Caco-2 (cell line): ENCODE data around the gene GLTP. TPM values are rescaled to one million over a fixed set of nuclear protein-coding genes. Genes with fewer than 3 reads are reported as not detected.

Experiments
- BruUV-seq: library from RNA; stranded (reverse); fragments of 400-500 nt; replicated peaks from 2 replicates; lab custom pipeline; 2021; lab: Mats Ljungman, UMichigan
- CTCF ChIA-PET: fragments of 300-600 bp; sonication (Branson Sonifier 250); formaldehyde crosslinking; loops from one replicate; lab custom pipeline; 2022; ENCODE audit warnings: antibody characterized with exemption; lab: Charles Lee
- POLR2A ChIA-PET: fragments of 300-600 bp; sonication (Branson Sonifier 250); formaldehyde crosslinking; loops from one replicate; lab custom pipeline; 2022; ENCODE audit warnings: antibody characterized with exemption; lab: Charles Lee
- DNase-seq, 2 experiments: peaks; one replicate each; pipeline versions ENCODE4 v3.0.0 to v3.0.0-alpha.2; 2020 to 2022
- H3K27me3 ChIP-seq: replicated peaks from 2 replicates; pipeline ENCODE4 v1.6.0; 2011; ENCODE audit warnings: low read length; ENCODE audit not compliant: control insufficient read depth, insufficient read depth
- H3K36me3 ChIP-seq: 2 replicates; pipeline ENCODE4 v1.5.1; 2011; ENCODE audit warnings: low read length; ENCODE audit not compliant: control insufficient read depth, insufficient read depth
- H3K4me1 ChIP-seq: fragments of 250-450 bp; sonication (Bioruptor Pico); 2 replicates; pipeline ENCODE4 v1.5.1; 2020; ENCODE audit warnings: mild to moderate bottlenecking
- H3K4me3 ChIP-seq: 2 replicates; pipeline ENCODE4 v1.5.1; 2011; ENCODE audit warnings: low read depth, mild to moderate bottlenecking, control low read depth, low read length
- H3K9me3 ChIP-seq: fragments of 250-450 bp; sonication (Bioruptor Pico); 2 replicates; pipeline ENCODE4 v1.5.1; 2020; ENCODE audit warnings: mild to moderate bottlenecking, moderate library complexity
- H3K27ac Mint-ChIP-seq: one replicate; pipeline ENCODE4 v1.8.0; 2022; ENCODE audit warnings: mixed read lengths; ENCODE audit not compliant: unreplicated experiment
- H3K27me3 Mint-ChIP-seq: one replicate; pipeline ENCODE4 v1.8.0; 2022; ENCODE audit warnings: mixed read lengths; ENCODE audit not compliant: insufficient read depth, unreplicated experiment
- H3K36me3 Mint-ChIP-seq: one replicate; pipeline ENCODE4 v1.8.0; 2022; ENCODE audit warnings: mild to moderate bottlenecking, mixed read lengths; ENCODE audit not compliant: insufficient read depth, unreplicated experiment
- H3K4me1 Mint-ChIP-seq: one replicate; pipeline ENCODE4 v1.8.0; 2022; ENCODE audit warnings: low read depth, mixed read lengths; ENCODE audit not compliant: unreplicated experiment
- H3K4me3 Mint-ChIP-seq: one replicate; pipeline ENCODE4 v1.8.0; 2022; ENCODE audit warnings: mild to moderate bottlenecking, moderate library complexity, mixed read lengths; ENCODE audit not compliant: unreplicated experiment
- H3K9me3 Mint-ChIP-seq: one replicate; pipeline ENCODE4 v1.8.0; 2022; ENCODE audit warnings: mixed read lengths; ENCODE audit not compliant: unreplicated experiment
- intact Hi-C: fragments of 100-400 bp; cut with micrococcal nuclease; formaldehyde crosslinking; loops from one replicate; pipeline ENCODE4 v1.10.0; 2022; ENCODE audit not compliant: unreplicated experiment
- total RNA-seq: library from RNA; stranded (reverse); gene quantifications from 2 replicates; pipeline ENCODE4 v1.2.3, GENCODE V29; 2022
- TF ChIP-seq, protein P1 (sequence below), 2 experiments: fragments of 200-600 bp in 1 of 2; IDR thresholded peaks; 1 replicate in 1 of 2; 2 replicates in 1 of 2; pipeline versions ENCODE4 v1.5.1 to v1.8.0; 2011 to 2022; ENCODE audit warnings: antibody characterized with exemption in 1 of 2, control low read depth in 1 of 2, inconsistent platforms in 1 of 2, low read depth in 1 of 2, low read length in 1 of 2, mild to moderate bottlenecking in 1 of 2, moderate library complexity in 1 of 2; ENCODE audit not compliant: insufficient read depth in 1 of 2, severe bottlenecking in 1 of 2, unreplicated experiment in 1 of 2

GLTP gene
- total RNA-seq, 1 experiment from 2014 or later, result 14.9 TPM

DNA sequence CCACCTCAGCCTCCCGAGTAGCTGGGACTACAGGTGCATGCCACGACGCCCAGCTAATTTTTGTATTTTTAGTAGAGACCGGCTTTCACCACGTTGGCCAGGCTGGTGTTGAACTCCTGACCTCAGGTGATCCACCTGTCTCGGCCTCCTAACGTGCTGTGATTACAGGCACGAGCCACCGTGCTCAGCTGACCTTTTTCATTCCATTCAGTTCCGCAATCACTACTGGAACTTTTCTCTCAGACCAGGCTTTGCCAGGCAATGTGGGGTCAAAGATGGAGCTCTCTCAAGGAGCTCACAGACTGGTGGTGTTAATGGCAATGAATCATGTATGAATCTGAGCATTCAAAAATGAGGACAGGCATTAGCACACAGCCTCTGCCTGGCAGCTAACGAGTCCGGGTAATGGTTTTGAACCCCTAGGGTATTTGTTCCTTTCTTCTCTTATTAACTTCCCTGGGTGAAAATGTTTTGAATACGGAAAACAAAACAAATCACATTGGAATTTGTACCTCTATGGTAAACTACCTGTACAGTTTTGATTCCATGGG lies 10.4 kb upstream of the GLTP start:
- no peaks in the 10 kb centered on the region for H3K4me1 Mint-ChIP-seq
- POLR2A ChIA-PET, result interaction anchor here (0.7 kb wide), 1 partner anchor 15 kb away, joined by 3 read pairs; no protein-coding TSS in a partner anchor

DNA sequence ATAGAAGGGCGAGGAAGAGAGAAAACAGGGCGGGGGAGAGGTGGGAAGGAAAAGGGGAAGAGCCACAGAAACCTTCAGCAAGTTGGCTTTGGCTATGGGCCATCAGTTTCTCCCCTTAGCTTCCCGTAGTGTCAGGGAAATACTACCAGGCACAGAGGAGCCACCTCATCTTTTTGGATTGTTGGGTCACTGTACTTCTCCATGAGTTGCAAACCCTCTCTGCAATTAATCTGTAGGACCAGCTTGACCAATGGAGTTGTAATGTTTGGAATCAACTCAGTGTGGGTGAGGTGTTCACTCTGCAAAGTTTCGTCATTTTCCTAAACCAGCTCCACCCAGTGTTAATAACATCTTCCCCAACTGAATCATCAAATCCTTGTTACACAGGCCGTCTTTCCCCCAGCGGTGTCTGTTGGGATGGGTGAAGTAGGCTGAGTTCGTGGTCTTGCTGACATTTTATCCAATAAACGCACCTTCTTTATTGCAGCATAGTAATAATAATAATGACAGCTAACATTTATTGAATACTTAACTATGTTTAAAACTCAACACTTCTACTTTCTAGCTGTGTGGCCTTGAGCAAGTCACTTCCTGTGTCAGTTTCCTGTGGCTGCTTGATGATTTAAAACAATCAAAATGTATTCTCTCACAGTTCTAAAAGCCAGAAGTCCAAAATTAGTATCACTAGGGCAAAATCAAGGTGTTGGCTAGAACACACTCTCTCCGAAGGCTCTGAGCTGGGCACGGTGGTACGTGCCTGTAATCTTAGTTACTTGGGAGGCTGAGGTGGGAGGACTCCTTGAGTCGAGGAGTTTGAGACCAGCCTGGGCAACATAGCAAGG lies 8.1 kb upstream of the GLTP start:
- intact Hi-C loops, result no loop called here
- Mint-ChIP-seq H3K36me3 (peaks cover 4% of the 10 kb centered on the region), H3K4me3 (no peak overlapping the region), H3K4me1 (no peaks in the 10 kb centered on the region), H3K27ac (no peak overlapping the region), H3K9me3 (no peaks in the 10 kb centered on the region), H3K27me3 (peaks cover 4% of the 10 kb centered on the region)
- BruUV-seq, result no TSS peak
- TF ChIP-seq, protein P1, sequence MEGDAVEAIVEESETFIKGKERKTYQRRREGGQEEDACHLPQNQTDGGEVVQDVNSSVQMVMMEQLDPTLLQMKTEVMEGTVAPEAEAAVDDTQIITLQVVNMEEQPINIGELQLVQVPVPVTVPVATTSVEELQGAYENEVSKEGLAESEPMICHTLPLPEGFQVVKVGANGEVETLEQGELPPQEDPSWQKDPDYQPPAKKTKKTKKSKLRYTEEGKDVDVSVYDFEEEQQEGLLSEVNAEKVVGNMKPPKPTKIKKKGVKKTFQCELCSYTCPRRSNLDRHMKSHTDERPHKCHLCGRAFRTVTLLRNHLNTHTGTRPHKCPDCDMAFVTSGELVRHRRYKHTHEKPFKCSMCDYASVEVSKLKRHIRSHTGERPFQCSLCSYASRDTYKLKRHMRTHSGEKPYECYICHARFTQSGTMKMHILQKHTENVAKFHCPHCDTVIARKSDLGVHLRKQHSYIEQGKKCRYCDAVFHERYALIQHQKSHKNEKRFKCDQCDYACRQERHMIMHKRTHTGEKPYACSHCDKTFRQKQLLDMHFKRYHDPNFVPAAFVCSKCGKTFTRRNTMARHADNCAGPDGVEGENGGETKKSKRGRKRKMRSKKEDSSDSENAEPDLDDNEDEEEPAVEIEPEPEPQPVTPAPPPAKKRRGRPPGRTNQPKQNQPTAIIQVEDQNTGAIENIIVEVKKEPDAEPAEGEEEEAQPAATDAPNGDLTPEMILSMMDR (IDR thresholded peaks at IDR 0.05; ENCODE audit: insufficient read depth in 1 of 2, low read depth in 1 of 2, low read length in 1 of 2, severe bottlenecking in 1 of 2, unreplicated experiment in 1 of 2), result no peak
- no peaks in the 10 kb centered on the region for H3K36me3 ChIP-seq
- no peaks in the 10 kb centered on the region for H3K9me3 ChIP-seq
- no peaks in the 10 kb centered on the region for H3K4me1 ChIP-seq
- ChIA-PET CTCF (no interaction called here), POLR2A (no interaction called here)
- no peak for DNase-seq
- no peak overlapping the region for H3K4me3 ChIP-seq
- H3K27me3 ChIP-seq, result no peaks in the 10 kb centered on the region; the same call in 1 of the 2 replicates

More for the DNA sequence above, 10.4 kb upstream of the GLTP start:
- Histone ChIP-seq H3K4me1 (no peaks in the 10 kb centered on the region), H3K36me3 (no peaks in the 10 kb centered on the region), H3K4me3 (no peak overlapping the region), H3K9me3 (no peaks in the 10 kb centered on the region), H3K27me3 (no peaks in the 10 kb centered on the region)
- Mint-ChIP-seq H3K36me3 (peaks cover 4% of the 10 kb centered on the region), H3K4me3 (no peak overlapping the region), H3K27ac (no peak overlapping the region), H3K27me3 (peaks cover 4% of the 10 kb centered on the region), H3K9me3 (no peaks in the 10 kb centered on the region)
- TF ChIP-seq, protein P1 (IDR thresholded peaks at IDR 0.05; ENCODE audit: insufficient read depth in 1 of 2, low read depth in 1 of 2, low read length in 1 of 2, severe bottlenecking in 1 of 2, unreplicated experiment in 1 of 2), result no peak
- intact Hi-C loops, result no loop called here
- CTCF ChIA-PET, result interaction anchor here (0.7 kb wide), 1 partner anchor 45 kb away, joined by 4 read pairs; no protein-coding TSS in a partner anchor
- DNase-seq, result no peak
- no TSS peak for BruUV-seq

DNA sequence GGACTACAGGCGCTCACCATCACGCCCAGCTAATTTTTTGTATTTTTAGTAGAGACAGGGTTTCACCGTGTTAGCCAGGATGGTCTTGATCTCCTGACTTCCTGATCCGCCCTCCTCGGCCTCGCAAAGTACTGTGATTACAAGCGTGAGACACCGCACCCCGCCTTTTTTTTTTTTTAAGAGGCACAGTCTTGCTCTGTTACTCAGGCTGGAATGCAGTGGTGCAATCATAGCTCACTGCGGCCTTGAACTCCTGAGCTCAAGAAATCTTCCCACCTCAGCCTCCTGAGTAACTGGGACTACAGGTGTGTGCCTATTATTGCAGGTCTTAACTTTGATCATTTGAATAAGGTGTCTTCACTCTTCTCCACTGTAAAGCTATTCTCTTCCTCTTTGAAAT lies 5.3 kb upstream of the GLTP start:
- no TSS peak for BruUV-seq
- Mint-ChIP-seq H3K9me3 (no peaks in the 10 kb centered on the region), H3K27ac (no peak overlapping the region), H3K27me3 (no peaks in the 10 kb centered on the region), H3K4me1 (peaks cover 12% of the 10 kb centered on the region), H3K36me3 (peaks cover 4% of the 10 kb centered on the region), H3K4me3 (no peak overlapping the region)
- intact Hi-C loops, result no loop called here
- Histone ChIP-seq H3K36me3 (no peaks in the 10 kb centered on the region), H3K9me3 (no peaks in the 10 kb centered on the region), H3K4me1 (peaks cover 7% of the 10 kb centered on the region), H3K4me3 (no peak overlapping the region), H3K27me3 (no peaks in the 10 kb centered on the region; the same call in 1 of the 2 replicates)
- CTCF ChIA-PET, result interaction anchor here (0.6 to 1.1 kb wide), 3 partner anchors 32 to 83 kb away, joined by 3 to 7 read pairs (median 7); no protein-coding TSS in a partner anchor
- TF ChIP-seq, protein P1 (IDR thresholded peaks at IDR 0.05; ENCODE audit: insufficient read depth in 1 of 2, low read depth in 1 of 2, low read length in 1 of 2, severe bottlenecking in 1 of 2, unreplicated experiment in 1 of 2), result no peak
- peak in 1 of 2 experiments; percentile 16 for DNase-seq
- POLR2A ChIA-PET, result no interaction called here
